ENCODE data around the gene MARCHF10.

MARCHF10 gene

DNA sequence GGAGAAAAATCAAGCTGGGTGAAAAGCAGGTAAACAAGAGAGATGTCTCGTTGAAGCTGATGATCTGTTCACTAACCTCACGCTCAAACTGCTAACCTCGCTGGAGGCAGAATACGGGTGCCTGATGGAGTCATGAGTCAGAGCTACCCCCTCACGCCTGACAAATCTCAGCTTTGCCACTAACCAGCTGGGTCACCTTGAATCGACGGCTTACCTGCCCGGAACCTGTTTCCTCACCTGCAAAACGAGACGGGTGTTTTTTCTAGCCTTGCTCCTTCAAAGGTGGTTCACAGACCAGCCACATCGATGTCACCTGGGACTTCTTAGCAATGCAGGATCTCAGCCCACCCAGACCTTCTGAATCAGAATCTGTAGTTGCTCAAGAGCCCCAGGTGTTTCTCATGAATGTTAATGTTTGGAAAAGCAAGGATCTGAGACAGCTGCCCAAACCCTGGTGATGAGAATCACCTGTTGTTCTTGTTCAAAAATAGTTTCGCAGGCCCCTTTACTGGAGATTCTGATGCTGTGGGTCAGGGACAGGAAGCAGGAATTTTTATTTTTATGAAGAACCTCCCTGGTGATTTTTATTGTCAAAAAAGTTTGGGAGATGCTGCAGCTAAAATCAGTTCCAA lies 56.9 kb downstream of the MARCHF10 start:
- Histone ChIP-seq H3K9me3 (ENCODE audit: control insufficient read depth, low read length) (no peaks in the 10 kb centered on the region), H3K4me1 (no peaks in the 10 kb centered on the region), H3K27me3 (ENCODE audit: control insufficient read depth, insufficient read depth, low read length) (no peaks in the 10 kb centered on the region), H3K79me2 (no peaks in the 10 kb centered on the region), H3K9ac (no peak overlapping the region), H3K36me3 (ENCODE audit: control insufficient read depth, insufficient read depth, low read length) (no peaks in the 10 kb centered on the region), H3K4me2 (ENCODE audit: low read length) (no peak overlapping the region), H2AFZ (no peak overlapping the region), H3K4me3 (ENCODE audit: low read depth, low read length) (no peak overlapping the region), H3K27ac (no peak overlapping the region)
- TF ChIP-seq, protein P1, sequence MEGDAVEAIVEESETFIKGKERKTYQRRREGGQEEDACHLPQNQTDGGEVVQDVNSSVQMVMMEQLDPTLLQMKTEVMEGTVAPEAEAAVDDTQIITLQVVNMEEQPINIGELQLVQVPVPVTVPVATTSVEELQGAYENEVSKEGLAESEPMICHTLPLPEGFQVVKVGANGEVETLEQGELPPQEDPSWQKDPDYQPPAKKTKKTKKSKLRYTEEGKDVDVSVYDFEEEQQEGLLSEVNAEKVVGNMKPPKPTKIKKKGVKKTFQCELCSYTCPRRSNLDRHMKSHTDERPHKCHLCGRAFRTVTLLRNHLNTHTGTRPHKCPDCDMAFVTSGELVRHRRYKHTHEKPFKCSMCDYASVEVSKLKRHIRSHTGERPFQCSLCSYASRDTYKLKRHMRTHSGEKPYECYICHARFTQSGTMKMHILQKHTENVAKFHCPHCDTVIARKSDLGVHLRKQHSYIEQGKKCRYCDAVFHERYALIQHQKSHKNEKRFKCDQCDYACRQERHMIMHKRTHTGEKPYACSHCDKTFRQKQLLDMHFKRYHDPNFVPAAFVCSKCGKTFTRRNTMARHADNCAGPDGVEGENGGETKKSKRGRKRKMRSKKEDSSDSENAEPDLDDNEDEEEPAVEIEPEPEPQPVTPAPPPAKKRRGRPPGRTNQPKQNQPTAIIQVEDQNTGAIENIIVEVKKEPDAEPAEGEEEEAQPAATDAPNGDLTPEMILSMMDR (IDR thresholded peaks at IDR 0.05), result no peak

DNA sequence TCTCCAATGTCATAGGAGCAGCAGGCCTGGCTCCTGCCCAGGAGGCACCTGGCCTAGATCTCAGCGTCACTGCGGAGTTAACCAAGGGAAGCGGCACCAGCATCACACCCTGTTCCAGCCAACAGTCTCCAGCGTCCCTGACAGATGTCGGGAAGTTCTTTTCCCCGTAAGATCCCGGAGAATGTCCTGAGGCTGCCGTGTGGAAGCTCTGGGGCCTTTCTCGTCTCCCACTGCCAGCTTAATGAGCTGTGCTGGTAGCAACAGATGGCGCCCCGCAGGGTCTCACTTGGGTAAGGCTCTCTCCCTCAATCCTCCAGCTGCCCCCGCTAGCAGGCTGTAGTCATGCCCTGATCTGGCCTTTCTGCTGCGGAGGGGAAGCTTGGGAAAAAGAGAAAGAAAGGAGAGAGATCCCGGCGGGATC lies 57.5 kb downstream of the MARCHF10 start:
- Histone ChIP-seq H3K9ac (no peak overlapping the region), H3K27me3 (ENCODE audit: control insufficient read depth, insufficient read depth, low read length) (no peaks in the 10 kb centered on the region), H3K36me3 (ENCODE audit: control insufficient read depth, insufficient read depth, low read length) (no peaks in the 10 kb centered on the region), H3K4me2 (ENCODE audit: low read length) (no peak overlapping the region), H3K79me2 (no peaks in the 10 kb centered on the region), H3K4me3 (ENCODE audit: low read depth, low read length) (no peak overlapping the region), H3K9me3 (ENCODE audit: control insufficient read depth, low read length) (no peaks in the 10 kb centered on the region), H3K27ac (no peak overlapping the region), H3K4me1 (no peaks in the 10 kb centered on the region), H2AFZ (no peak overlapping the region)
- TF ChIP-seq, protein P1 (IDR thresholded peaks at IDR 0.05), result no peak

DNA sequence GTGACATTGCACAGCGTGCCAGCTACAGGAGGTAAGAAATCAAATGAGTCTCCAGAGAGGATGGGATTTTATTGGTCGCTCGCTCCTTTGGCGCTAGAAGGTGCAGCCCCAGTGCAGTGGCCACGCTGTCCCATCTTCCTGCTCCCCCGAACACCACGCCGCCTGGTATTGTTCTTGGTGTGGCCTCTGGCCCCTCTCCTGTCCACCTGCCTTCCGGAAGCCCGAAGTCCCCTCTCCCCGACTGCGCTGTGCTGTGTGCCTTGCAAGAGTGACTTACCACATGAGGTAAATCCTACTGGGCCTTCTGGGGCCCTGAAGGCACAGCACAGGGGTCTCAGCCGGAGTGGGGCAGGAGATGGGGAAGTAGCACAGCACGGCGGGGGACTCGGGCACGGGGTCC lies 58.2 kb downstream of the MARCHF10 start:
- TF ChIP-seq, protein P1 (IDR thresholded peaks at IDR 0.05), result no peak
- no peak overlapping the region for H3K9ac ChIP-seq
- no peak overlapping the region for H3K27ac ChIP-seq
- H3K27me3 ChIP-seq (ENCODE audit: control insufficient read depth, insufficient read depth, low read length), result no peaks in the 10 kb centered on the region
- H3K79me2 ChIP-seq, result no peaks in the 10 kb centered on the region
- H3K4me1 ChIP-seq, result no peaks in the 10 kb centered on the region
- H3K9me3 ChIP-seq (ENCODE audit: control insufficient read depth, low read length), result no peaks in the 10 kb centered on the region
- no peak overlapping the region for H3K4me3 ChIP-seq (ENCODE audit: low read depth, low read length)
- H3K4me2 ChIP-seq (ENCODE audit: low read length), result no peak overlapping the region
- no peak overlapping the region for H2AFZ ChIP-seq
- no peaks in the 10 kb centered on the region for H3K36me3 ChIP-seq (ENCODE audit: control insufficient read depth, insufficient read depth, low read length)

DNA sequence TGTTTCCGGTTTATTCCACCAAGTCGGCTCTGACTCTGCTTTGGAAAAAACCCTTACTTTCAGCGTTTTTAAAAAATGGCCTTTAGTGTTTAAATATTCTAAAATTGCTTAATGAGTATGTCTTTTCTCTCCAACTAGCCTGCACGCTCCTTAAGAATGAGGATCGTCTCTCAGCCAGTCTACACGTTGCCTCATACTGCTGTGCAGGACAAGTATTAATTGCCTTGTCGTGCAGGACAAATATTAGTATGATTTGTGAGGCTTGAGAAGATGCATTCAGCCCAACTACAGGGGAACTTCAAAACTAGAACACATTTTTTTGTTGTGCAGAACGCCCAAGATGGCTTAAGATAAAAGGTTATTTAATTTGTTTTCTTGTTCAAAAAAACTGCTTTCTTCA lies 61.2 kb downstream of the MARCHF10 start:
- H3K27me3 ChIP-seq (ENCODE audit: control insufficient read depth, insufficient read depth, low read length), result no peaks in the 10 kb centered on the region
- no peak overlapping the region for H3K27ac ChIP-seq
- TF ChIP-seq, protein P1 (IDR thresholded peaks at IDR 0.05), result no peak
- H2AFZ ChIP-seq, result no peak overlapping the region
- H3K4me1 ChIP-seq, result no peaks in the 10 kb centered on the region
- H3K4me3 ChIP-seq (ENCODE audit: low read depth, low read length), result no peak overlapping the region
- H3K9ac ChIP-seq, result no peak overlapping the region
- no peaks in the 10 kb centered on the region for H3K9me3 ChIP-seq (ENCODE audit: control insufficient read depth, low read length)
- H3K36me3 ChIP-seq (ENCODE audit: control insufficient read depth, insufficient read depth, low read length), result no peaks in the 10 kb centered on the region
- no peaks in the 10 kb centered on the region for H3K79me2 ChIP-seq
- no peak overlapping the region for H3K4me2 ChIP-seq (ENCODE audit: low read length)

DNA sequence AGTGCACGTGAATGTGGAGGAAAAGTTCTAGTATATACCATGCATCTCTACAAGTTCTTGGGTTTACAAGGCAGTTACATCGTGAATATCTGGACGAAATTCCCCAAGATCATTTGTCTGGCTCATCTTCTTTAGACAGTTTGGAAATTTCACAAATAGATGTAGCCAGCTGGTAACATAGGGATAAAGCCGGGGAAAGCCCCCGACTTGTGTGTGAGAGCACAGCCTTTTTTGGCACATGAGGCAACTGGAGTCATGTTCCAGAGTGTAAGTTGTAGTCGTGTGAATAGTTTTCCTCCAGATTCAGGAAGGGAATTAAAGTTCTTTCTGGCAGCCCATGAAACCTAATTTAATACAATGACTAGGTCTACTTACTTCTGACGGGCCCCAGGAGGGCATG lies 62.3 kb downstream of the MARCHF10 start:
- H3K4me2 ChIP-seq (ENCODE audit: low read length), result no peak overlapping the region
- no peaks in the 10 kb centered on the region for H3K4me1 ChIP-seq
- no peak overlapping the region for H3K4me3 ChIP-seq (ENCODE audit: low read depth, low read length)
- H3K79me2 ChIP-seq, result no peaks in the 10 kb centered on the region
- no peaks in the 10 kb centered on the region for H3K27me3 ChIP-seq (ENCODE audit: control insufficient read depth, insufficient read depth, low read length)
- H3K9me3 ChIP-seq (ENCODE audit: control insufficient read depth, low read length), result no peaks in the 10 kb centered on the region
- TF ChIP-seq, protein P1 (IDR thresholded peaks at IDR 0.05), result no peak
- H3K27ac ChIP-seq, result no peak overlapping the region
- H2AFZ ChIP-seq, result no peak overlapping the region
- no peaks in the 10 kb centered on the region for H3K36me3 ChIP-seq (ENCODE audit: control insufficient read depth, insufficient read depth, low read length)
- H3K9ac ChIP-seq, result no peak overlapping the region
